ENCODE results near the gene GNB3.

GRCh38 chr12:6869049-6870021 is 28.6 kb downstream of the GNB3 start:
- peak; percentile 79 to 90 (median 88) for TF ChIP-seq CTCF (IDR thresholded peaks at IDR 0.05)
- no peak for TF ChIP-seq POLR2A (IDR thresholded peaks at IDR 0.05)
